ENCODE data around the gene ATXN7L1. TPM values are rescaled to one million over a fixed set of nuclear protein-coding genes. Genes with fewer than 3 reads are reported as not detected.

Gene ATXN7L1
- total RNA-seq, 1 experiment from 2014 or later = 24.3 TPM

DNA sequence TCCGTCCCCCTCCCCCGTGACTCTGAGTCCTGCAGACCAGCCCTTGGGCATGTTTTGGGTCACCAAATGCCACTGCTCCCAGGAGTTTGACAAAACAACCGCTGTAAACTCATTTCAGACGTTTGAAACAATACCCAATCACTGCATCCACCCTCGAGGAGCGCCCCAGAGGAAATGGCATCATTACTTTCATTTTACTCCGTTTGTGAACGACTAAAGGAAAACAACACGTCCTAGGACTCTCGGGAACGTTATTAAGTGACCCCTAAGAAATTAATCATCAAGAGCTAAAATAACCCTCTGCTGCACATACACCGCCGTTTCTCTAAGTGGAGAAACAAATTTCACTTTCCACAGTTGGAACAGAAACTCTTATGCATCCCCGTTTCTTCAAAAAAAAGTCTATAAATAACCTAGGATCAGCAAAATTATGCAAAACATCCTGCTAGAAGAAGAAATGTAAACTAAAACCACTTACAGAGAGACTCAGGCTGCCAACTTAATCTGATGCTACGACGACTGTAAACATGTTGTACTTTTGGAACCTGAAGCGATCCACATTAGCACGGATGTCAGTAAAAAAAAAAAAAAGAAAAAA, 185.2 kb downstream of the ATXN7L1 start:
- H3K23me2 ChIP-seq (ENCODE audit: insufficient read length, low read depth, low read length, poor library complexity, severe bottlenecking) = peaks cover 3% of the 10 kb centered on the region
- peak overlapping the region; percentile 33 for H3K27ac ChIP-seq (ENCODE audit: insufficient read length, low read depth, low read length)
- no peaks in the 10 kb centered on the region for H4K20me1 ChIP-seq (ENCODE audit: control insufficient read depth, insufficient read depth, insufficient read length)
- no peak overlapping the region for H2BK20ac ChIP-seq (ENCODE audit: low read depth, low read length, poor library complexity, severe bottlenecking)
- H3K79me2 ChIP-seq (ENCODE audit: insufficient read depth, low read length) = no peaks in the 10 kb centered on the region
- no peak overlapping the region for H3K23ac ChIP-seq (ENCODE audit: insufficient read length, low read depth, low read length)
- H3K18ac ChIP-seq (ENCODE audit: insufficient read length, low read depth, low read length) = peak overlapping the region; percentile 15
- no CpG with 5 or more reads among the region's 18 CpGs for WGBS (ENCODE audit: extremely low coverage, insufficient read length, low lambda C conversion rate)
- no peak overlapping the region for H4K5ac ChIP-seq (ENCODE audit: insufficient read length, low read depth, low read length)
- peak overlapping the region; percentile 78 for H3K4me2 ChIP-seq (ENCODE audit: insufficient read depth, insufficient read length, low read length)
- no peaks in the 10 kb centered on the region for H3K79me1 ChIP-seq (ENCODE audit: insufficient read depth, low read depth, low read length, poor library complexity, severe bottlenecking)
- H2BK5ac ChIP-seq (ENCODE audit: insufficient read length, low read length) = no peak overlapping the region
- TF ChIP-seq, protein P1, sequence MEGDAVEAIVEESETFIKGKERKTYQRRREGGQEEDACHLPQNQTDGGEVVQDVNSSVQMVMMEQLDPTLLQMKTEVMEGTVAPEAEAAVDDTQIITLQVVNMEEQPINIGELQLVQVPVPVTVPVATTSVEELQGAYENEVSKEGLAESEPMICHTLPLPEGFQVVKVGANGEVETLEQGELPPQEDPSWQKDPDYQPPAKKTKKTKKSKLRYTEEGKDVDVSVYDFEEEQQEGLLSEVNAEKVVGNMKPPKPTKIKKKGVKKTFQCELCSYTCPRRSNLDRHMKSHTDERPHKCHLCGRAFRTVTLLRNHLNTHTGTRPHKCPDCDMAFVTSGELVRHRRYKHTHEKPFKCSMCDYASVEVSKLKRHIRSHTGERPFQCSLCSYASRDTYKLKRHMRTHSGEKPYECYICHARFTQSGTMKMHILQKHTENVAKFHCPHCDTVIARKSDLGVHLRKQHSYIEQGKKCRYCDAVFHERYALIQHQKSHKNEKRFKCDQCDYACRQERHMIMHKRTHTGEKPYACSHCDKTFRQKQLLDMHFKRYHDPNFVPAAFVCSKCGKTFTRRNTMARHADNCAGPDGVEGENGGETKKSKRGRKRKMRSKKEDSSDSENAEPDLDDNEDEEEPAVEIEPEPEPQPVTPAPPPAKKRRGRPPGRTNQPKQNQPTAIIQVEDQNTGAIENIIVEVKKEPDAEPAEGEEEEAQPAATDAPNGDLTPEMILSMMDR (conservative IDR thresholded peaks at IDR 0.05) = no peak
- no peaks in the 10 kb centered on the region for H3K27me3 ChIP-seq (ENCODE audit: insufficient read depth, low read length)
- peak overlapping the region; percentile 68 for H3K9ac ChIP-seq (ENCODE audit: extremely low read depth, insufficient read length, low read length)
- no peak overlapping the region for H2AFZ ChIP-seq (ENCODE audit: low read length)
- H3K14ac ChIP-seq (ENCODE audit: insufficient read depth, low read length) = no peak overlapping the region
- H3K36me3 Mint-ChIP-seq (ENCODE audit: insufficient read depth in 1 of 3, low read depth in 3 of 3) = peaks cover 0 to 7% (median 4%) of the 10 kb centered on the region in 3 experiments; a peak in 4 of 7 replicates
- peak overlapping the region; percentile 74 to 99 (median 79) for H3K27ac Mint-ChIP-seq
- no peak overlapping the region for H2AK5ac ChIP-seq (ENCODE audit: insufficient read length, low read length)
- no peak overlapping the region for H4K91ac ChIP-seq (ENCODE audit: insufficient read length, low read depth, low read length)
- H3K27me3 Mint-ChIP-seq (ENCODE audit: low read depth) = peaks cover 2% of the 10 kb centered on the region; the same call in 1 of the 2 replicates
- no peak overlapping the region for H3K56ac ChIP-seq (ENCODE audit: insufficient read length, low read depth, low read length)
- H2BK15ac ChIP-seq (ENCODE audit: low read depth, low read length) = no peak overlapping the region
- H3K4me1 ChIP-seq (ENCODE audit: insufficient read depth, low read length) = peaks cover 23% of the 10 kb centered on the region; the same call in 1 of the 2 replicates
- peak overlapping the region; percentile 43 to 49 for H3K4me3 Mint-ChIP-seq
- no peak overlapping the region for H3T11ph ChIP-seq (ENCODE audit: low read length)
- no peak overlapping the region for H3K4ac ChIP-seq (ENCODE audit: low read depth, low read length)
- DNase-seq = peak; percentile 42
- H3K9me3 Mint-ChIP-seq = no peaks in the 10 kb centered on the region
- peaks cover 64 to 71% of the 10 kb centered on the region in 2 experiments for H3K4me1 Mint-ChIP-seq
- no peak overlapping the region for H2BK12ac ChIP-seq (ENCODE audit: insufficient read length, low read depth, low read length)
- no peaks in the 10 kb centered on the region for H3K9me3 ChIP-seq (ENCODE audit: control insufficient read depth, low read depth, low read length)
- H2BK120ac ChIP-seq (ENCODE audit: low read depth, low read length, poor library complexity, severe bottlenecking) = no peak overlapping the region
- no peak overlapping the region for H4K8ac ChIP-seq (replicated peaks; ENCODE audit: insufficient read length, low read depth, low read length)
